B cell (primary cell): ENCODE data around the gene CACNA2D1.

Experiments
- CTCF ChIP-seq: fragments of 200-600 bp; IDR thresholded peaks from one replicate; pipeline ENCODE4 v1.8.0; 2022; ENCODE audit warnings: antibody characterized with exemption, mild to moderate bottlenecking
- EZH2 ChIP-seq: IDR thresholded peaks from 2 replicates; pipeline ENCODE4 v1.6.1; 2012; ENCODE audit warnings: borderline replicate concordance, low read depth, mild to moderate bottlenecking, moderate library complexity, low read length; ENCODE audit not compliant: insufficient read depth, poor library complexity, severe bottlenecking

- TF ChIP-seq CTCF (no peak), EZH2 (no peak)
Measured at GRCh38 chr7:82200601-82201000, 243.0 kb downstream of the CACNA2D1 start.
